HTR-8/SVneo (cell line): ENCODE measurements around the gene GPR55.

ENCODE experiments used
- DNase-seq: peaks from one replicate; pipeline ENCODE4 v3.0.0; 2011; ENCODE audit warnings: low spot score, mixed read lengths; ENCODE audit not compliant: insufficient read length
- FAIRE-seq: peaks from 2 replicates; lab custom pipeline; 2011; peaks lifted over from hg19 to GRCh38; lab: Jason Lieb, UNC

The GPR55 gene

GRCh38 chr2:230862292-230862691 lies 62.8 kb downstream of the GPR55 start:
- FAIRE-seq (no peak), DNase-seq (no peak)

GRCh38 chr2:230861552-230862255 lies 63.3 kb downstream of the GPR55 start:
- DNase-seq (no peak), FAIRE-seq (no peak)
